ENCODE measurements around the gene RELL2. TPM values are rescaled to one million over a fixed set of nuclear protein-coding genes. Genes with fewer than 3 reads are reported as not detected.

RELL2 gene
- total RNA-seq, 1 donor = 5.1 TPM

DNA sequence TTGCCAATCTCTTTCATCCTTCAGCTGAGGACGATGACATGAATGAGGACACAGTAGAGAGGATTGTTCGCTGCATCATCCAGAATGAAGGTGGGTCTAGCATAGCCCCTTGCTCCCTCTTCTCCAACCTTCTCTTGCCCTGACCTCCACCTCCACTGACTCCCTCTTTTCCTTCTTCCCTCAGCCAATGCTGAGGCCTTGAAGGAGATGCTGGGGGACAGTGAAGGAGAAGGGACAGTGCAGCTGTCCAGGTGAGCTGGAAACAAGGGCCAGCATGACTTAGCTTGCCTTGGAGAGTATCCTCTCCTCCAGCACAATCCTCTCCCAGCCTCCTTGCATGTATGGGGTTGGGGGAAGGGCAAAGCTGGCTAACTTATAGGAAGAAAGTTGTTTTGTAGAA, 2.0 kb downstream of the RELL2 start:
- H3K4me3 ChIP-seq (ENCODE audit: insufficient read depth, low read length) = no peak overlapping the region
- H2AFZ ChIP-seq (ENCODE audit: low read length) = no peak overlapping the region
- TF ChIP-seq CTCF (IDR thresholded peaks at IDR 0.05; ENCODE audit: extremely low read depth, low read depth, low read length) = no peak
- H3K79me2 ChIP-seq (ENCODE audit: insufficient read depth, low read length) = peaks cover 29% of the 10 kb centered on the region
- H3K4me1 ChIP-seq (ENCODE audit: insufficient read depth, low read length) = peaks cover 25% of the 10 kb centered on the region
- H3K9me3 ChIP-seq (ENCODE audit: low read depth, low read length) = no peaks in the 10 kb centered on the region
- no peaks in the 10 kb centered on the region for H3K27me3 ChIP-seq (ENCODE audit: insufficient read depth, low read length)
- H3K27ac ChIP-seq (ENCODE audit: low read depth, low read length) = no peak overlapping the region
- H3K36me3 ChIP-seq (ENCODE audit: insufficient read depth, low read length) = peaks cover 21% of the 10 kb centered on the region
- H4K20me1 ChIP-seq (ENCODE audit: insufficient read depth, low read length) = peaks cover 48% of the 10 kb centered on the region
- DNase-seq (ENCODE audit: insufficient read length, low spot score, missing footprints) = no peak
- H3K4me2 ChIP-seq (ENCODE audit: insufficient read depth, low read length) = no peak overlapping the region

DNA sequence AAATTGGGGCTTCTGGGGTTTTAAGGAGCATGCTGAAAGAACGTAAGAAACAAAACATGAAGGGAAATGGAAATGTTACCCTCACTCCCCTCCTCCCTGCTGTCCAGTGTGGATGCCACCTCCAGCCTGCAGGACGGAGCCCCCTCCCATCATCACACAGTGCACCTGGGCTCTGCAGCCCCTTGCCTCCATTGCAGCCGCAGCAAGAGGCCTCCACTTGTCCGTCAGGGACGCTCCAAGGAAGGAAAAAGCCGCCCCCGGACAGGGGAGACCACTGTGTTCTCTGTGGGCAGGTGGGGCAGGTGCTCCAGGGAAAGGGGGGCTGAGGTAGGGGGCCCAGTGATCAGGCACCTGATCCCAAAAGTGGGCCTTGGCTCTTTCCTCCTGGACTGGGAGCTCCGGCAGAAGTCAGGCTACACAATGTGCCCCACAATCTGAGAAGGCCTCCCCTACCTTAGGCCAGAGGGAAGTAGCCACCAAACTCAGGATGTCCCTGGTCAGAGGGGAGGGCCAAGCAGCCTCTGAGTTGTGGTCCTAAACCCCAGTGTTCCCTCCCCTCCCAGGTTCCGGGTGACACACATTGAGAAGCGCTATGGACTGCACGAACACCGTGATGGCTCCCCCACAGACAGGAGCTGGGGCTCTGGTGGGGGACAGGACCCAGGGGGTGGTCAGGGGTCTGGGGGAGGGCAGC, 2.7 kb downstream of the RELL2 start:
- peaks cover 41% of the 10 kb centered on the region for H4K20me1 ChIP-seq (ENCODE audit: insufficient read depth, low read length)
- no peak overlapping the region for H2AFZ ChIP-seq (ENCODE audit: low read length)
- TF ChIP-seq CTCF (IDR thresholded peaks at IDR 0.05; ENCODE audit: extremely low read depth, low read depth, low read length) = no peak

DNA sequence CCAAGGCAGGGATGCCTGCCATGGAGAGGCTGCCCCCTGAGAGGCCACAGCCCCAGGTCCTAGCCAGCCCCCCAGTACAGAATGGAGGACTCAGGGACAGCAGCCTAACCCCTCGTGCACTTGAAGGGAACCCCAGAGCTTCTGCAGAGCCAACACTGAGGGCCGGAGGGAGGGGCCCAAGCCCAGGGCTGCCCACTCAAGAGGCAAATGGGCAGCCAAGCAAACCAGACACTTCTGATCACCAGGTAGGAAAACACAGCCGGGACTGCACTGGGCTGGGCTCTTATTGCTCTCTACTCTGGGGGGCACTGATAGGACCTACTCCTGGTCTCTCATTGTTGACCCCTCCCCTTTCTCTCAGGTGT, 3.2 kb downstream of the RELL2 start:
- Histone ChIP-seq H3K9me3 (ENCODE audit: low read depth, low read length) (no peaks in the 10 kb centered on the region), H3K27ac (ENCODE audit: low read depth, low read length) (no peak overlapping the region), H3K27me3 (ENCODE audit: insufficient read depth, low read length) (no peaks in the 10 kb centered on the region), H3K79me2 (ENCODE audit: insufficient read depth, low read length) (peaks cover 16% of the 10 kb centered on the region), H3K4me2 (ENCODE audit: insufficient read depth, low read length) (no peak overlapping the region), H2AFZ (ENCODE audit: low read length) (no peak overlapping the region), H4K20me1 (ENCODE audit: insufficient read depth, low read length) (peaks cover 36% of the 10 kb centered on the region), H3K4me1 (ENCODE audit: insufficient read depth, low read length) (peaks cover 24% of the 10 kb centered on the region), H3K36me3 (ENCODE audit: insufficient read depth, low read length) (peaks cover 26% of the 10 kb centered on the region), H3K4me3 (ENCODE audit: insufficient read depth, low read length) (no peak overlapping the region)
- DNase-seq (ENCODE audit: insufficient read length, low spot score, missing footprints) = no peak
- no peak for TF ChIP-seq CTCF (IDR thresholded peaks at IDR 0.05; ENCODE audit: extremely low read depth, low read depth, low read length)

More for the DNA sequence above, 2.7 kb downstream of the RELL2 start:
- Histone ChIP-seq H3K27ac (ENCODE audit: low read depth, low read length) (no peak overlapping the region), H3K79me2 (ENCODE audit: insufficient read depth, low read length) (peaks cover 22% of the 10 kb centered on the region), H3K4me2 (ENCODE audit: insufficient read depth, low read length) (no peak overlapping the region), H3K4me1 (ENCODE audit: insufficient read depth, low read length) (peaks cover 25% of the 10 kb centered on the region), H3K9me3 (ENCODE audit: low read depth, low read length) (no peaks in the 10 kb centered on the region), H3K4me3 (ENCODE audit: insufficient read depth, low read length) (no peak overlapping the region), H3K36me3 (ENCODE audit: insufficient read depth, low read length) (peaks cover 28% of the 10 kb centered on the region), H3K27me3 (ENCODE audit: insufficient read depth, low read length) (no peaks in the 10 kb centered on the region)
- no peak for DNase-seq (ENCODE audit: insufficient read length, low spot score, missing footprints)

DNA sequence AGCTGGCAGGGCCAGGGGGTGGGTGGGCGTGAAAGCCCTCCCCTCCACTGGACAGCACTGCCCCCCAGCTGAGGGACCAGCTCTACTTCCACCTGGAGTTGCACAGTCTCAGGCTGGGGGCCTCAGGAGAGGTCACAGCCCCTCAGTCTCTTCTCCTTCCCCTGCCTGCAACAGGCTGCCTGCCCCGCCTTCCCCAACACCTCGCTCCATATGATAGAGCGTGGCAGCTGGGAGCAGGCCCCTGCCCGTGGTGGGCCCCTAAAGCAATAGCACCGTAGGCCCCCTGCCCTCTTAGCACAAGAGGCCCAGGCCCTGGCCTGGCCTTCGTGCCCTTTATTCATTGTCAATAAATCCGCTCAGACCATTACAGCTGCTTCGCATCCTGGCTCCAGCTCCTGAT, 3.9 kb downstream of the RELL2 start:
- Histone ChIP-seq H3K4me3 (ENCODE audit: insufficient read depth, low read length) (no peak overlapping the region), H3K9me3 (ENCODE audit: low read depth, low read length) (no peaks in the 10 kb centered on the region), H3K79me2 (ENCODE audit: insufficient read depth, low read length) (peaks cover 10% of the 10 kb centered on the region), H4K20me1 (ENCODE audit: insufficient read depth, low read length) (peaks cover 30% of the 10 kb centered on the region), H3K4me2 (ENCODE audit: insufficient read depth, low read length) (no peak overlapping the region), H3K27me3 (ENCODE audit: insufficient read depth, low read length) (no peaks in the 10 kb centered on the region), H2AFZ (ENCODE audit: low read length) (no peak overlapping the region), H3K36me3 (ENCODE audit: insufficient read depth, low read length) (peaks cover 33% of the 10 kb centered on the region), H3K27ac (ENCODE audit: low read depth, low read length) (no peak overlapping the region), H3K4me1 (ENCODE audit: insufficient read depth, low read length) (peaks cover 17% of the 10 kb centered on the region)
- DNase-seq (ENCODE audit: insufficient read length, low spot score, missing footprints) = no peak
- TF ChIP-seq CTCF (IDR thresholded peaks at IDR 0.05; ENCODE audit: extremely low read depth, low read depth, low read length) = no peak
